ENCODE measurements around the gene ATXN1.

The ATXN1 gene

DNA sequence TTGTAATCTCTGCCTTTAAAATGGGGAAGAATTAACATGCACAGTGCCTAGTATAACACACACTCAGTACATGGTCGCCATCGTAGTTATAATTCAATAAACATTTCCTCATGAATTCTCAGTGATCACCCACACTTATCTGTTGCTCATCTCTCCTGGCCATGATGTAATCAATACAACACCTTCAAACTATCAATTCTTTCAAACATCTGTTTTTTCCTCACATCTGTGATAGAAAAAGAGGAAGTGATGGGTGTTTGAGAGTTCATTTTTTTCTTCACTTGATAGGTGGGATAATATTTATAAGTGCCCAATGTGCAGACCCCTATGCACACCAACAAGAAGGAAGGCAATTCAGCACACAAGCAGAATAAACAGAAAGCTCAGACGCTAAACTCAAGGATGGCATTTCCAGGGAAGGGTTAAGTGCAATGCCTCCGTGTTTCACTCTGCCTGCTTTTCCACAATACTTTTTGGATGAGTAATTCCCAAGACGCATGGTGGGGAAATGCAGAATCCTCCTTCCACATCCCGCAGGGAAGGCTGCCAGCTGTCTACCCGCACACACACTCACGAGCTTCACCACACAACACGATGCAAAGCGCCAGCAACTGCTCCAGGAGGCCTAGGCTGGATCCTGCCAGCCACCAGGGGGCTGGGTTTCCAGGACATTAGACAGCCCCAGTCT is 422.5 kb downstream of the ATXN1 start:
- TF ChIP-seq, protein P1, sequence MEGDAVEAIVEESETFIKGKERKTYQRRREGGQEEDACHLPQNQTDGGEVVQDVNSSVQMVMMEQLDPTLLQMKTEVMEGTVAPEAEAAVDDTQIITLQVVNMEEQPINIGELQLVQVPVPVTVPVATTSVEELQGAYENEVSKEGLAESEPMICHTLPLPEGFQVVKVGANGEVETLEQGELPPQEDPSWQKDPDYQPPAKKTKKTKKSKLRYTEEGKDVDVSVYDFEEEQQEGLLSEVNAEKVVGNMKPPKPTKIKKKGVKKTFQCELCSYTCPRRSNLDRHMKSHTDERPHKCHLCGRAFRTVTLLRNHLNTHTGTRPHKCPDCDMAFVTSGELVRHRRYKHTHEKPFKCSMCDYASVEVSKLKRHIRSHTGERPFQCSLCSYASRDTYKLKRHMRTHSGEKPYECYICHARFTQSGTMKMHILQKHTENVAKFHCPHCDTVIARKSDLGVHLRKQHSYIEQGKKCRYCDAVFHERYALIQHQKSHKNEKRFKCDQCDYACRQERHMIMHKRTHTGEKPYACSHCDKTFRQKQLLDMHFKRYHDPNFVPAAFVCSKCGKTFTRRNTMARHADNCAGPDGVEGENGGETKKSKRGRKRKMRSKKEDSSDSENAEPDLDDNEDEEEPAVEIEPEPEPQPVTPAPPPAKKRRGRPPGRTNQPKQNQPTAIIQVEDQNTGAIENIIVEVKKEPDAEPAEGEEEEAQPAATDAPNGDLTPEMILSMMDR (IDR thresholded peaks at IDR 0.05; ENCODE audit: control extremely low read depth, extremely low read depth, low read depth, missing control alignments) = no peak
- CTCF ChIA-PET = interaction anchor here (0.7 to 1.5 kb wide), 3 partner anchors 9 to 425 kb away, joined by 4 to 5 read pairs (median 4); no protein-coding TSS in a partner anchor
- POLR2A ChIA-PET = interaction anchor here (0.7 kb wide), 1 partner anchor 415 kb away, joined by 3 read pairs; no protein-coding TSS in a partner anchor
- no peak for DNase-seq (ENCODE audit: extremely low spot score)

DNA sequence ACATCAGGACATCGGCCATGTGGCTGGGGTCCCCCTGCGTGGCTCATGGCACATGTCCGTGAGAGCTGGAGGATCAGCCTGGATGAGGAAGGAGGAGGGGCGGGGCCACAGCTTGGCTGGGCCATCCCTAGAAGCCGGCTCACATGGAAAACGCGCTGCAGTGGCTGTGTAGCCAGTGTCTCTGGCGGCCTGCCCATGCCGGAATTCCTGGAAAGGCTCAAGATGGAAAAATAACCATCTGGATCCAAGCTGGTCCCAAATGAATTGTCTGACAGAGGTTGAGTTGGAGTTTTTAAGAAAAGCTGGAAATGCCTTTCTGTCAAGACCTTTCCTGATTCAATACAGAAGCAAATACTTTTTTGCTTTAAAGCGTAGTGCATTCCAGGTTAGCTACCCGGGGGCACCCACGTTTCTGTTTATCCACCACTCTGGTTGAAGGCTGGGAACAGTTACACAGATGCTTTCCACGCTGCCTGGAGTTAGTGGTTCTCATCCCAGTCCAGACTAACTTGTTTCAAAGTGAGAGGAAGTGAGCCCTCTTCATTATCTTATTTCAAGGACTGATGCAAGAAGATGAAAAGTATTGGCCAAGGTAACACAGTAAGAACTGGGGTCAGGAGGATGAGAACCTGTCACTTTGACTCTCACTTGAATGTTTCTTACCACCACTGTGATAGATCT is 423.8 kb downstream of the ATXN1 start:
- ChIA-PET POLR2A (no interaction called here), CTCF (interaction anchor here (1.1 to 1.4 kb wide), 3 partner anchors 13 to 176 kb away, joined by 3 to 4 read pairs (median 4); no protein-coding TSS in a partner anchor)
- no peak for DNase-seq (ENCODE audit: extremely low spot score)
- TF ChIP-seq, protein P1 (IDR thresholded peaks at IDR 0.05; ENCODE audit: control extremely low read depth, extremely low read depth, low read depth, missing control alignments) = no peak

DNA sequence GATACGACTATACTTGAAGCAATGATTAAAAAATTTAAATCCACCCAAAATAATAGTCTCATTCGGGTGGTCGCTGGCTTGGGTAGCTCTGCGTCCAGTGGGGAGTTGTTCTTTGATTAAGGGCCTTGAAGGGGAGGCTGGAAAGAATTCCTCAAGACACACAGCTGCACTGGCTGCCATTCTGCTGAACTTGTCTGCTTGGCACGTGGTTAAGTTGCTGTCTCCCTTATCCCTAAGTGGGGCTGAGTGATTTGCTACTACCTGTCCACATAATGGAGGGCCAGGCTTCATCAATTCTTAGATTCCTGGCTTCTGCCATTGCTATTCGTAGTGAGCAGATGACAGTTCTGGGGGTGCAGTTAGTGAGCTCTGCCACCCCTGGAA is 424.4 kb downstream of the ATXN1 start:
- CTCF ChIA-PET = interaction anchor here (0.9 to 1.4 kb wide), 4 partner anchors 11 to 177 kb away, joined by 3 to 4 read pairs (median 4); no protein-coding TSS in a partner anchor
- TF ChIP-seq, protein P1 (IDR thresholded peaks at IDR 0.05; ENCODE audit: control extremely low read depth, extremely low read depth, low read depth, missing control alignments) = no peak
- POLR2A ChIA-PET = no interaction called here
- no peak for DNase-seq (ENCODE audit: extremely low spot score)

DNA sequence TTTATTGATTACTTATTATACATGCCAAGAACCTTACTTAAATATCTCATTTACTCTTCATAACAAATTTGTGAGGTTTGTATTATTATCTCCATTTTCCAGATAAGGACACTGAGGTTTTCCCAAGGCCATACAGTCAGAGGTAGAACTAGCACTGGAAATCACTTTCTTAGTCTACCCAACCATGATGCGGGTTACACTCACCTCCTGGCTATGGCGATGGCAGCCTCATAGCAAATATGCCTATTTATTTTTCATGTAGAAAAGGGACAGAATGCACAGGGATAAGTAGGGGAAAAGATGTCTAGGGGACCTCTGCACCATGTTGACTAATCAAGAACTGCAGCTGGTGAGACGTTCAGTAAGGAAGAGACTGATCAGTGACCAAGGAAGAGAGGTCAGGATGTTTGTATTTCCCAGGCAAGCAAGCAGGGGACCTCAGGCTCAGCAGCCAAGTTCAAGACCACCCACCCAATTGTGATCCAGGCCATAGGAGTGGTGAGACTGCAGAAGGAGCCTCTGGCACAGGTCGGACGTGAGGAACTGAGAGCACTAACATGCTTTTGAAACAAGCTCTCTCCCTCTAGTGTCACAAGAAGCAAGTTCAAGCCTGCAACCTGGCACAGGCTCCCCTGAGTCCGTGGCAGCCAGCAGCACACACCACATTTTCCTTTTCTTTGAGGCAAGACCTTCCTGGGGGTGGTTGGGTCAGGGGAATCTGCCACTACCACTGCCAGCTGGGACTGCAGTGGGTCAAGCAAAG is 425.0 kb downstream of the ATXN1 start:
- TF ChIP-seq, protein P1 (IDR thresholded peaks at IDR 0.05; ENCODE audit: control extremely low read depth, extremely low read depth, low read depth, missing control alignments) = no peak
- ChIA-PET CTCF (interaction anchor here (0.9 to 1.4 kb wide), 3 partner anchors 11 to 177 kb away, joined by 3 to 4 read pairs (median 4); no protein-coding TSS in a partner anchor), POLR2A (no interaction called here)
- DNase-seq (ENCODE audit: extremely low spot score) = no peak

GRCh38 chr6:16335176-16335575 is 426.1 kb downstream of the ATXN1 start:
- ChIA-PET CTCF (interaction anchor here (0.8 to 5.8 kb wide), 6 partner anchors 10 to 428 kb away, joined by 3 to 62 read pairs (median 20); partner anchors contain the start of gene ATXN1), POLR2A (no interaction called here)

More at GRCh38 chr6:16335176-16335575, 426.1 kb downstream of the ATXN1 start:
- TF ChIP-seq, protein P1 (IDR thresholded peaks at IDR 0.05; ENCODE audit: control extremely low read depth, extremely low read depth, low read depth, missing control alignments) = no peak
- no peak for DNase-seq (ENCODE audit: extremely low spot score)

Data from GM10248 (cell line).